22Rv1 (cell line): ENCODE results near the gene SLF2.

Source experiments
- H3K27ac ChIP-seq: fragments of 450-650 bp; 2 replicates; pipeline ENCODE4 v1.5.1; 2017
- ZFX ChIP-seq: fragments of 450-650 bp; IDR thresholded peaks from 2 replicates; pipeline ENCODE4 v1.6.1; 2017; ENCODE audit warnings: antibody characterized with exemption, borderline replicate concordance
- TF ChIP-seq, protein P1 (sequence below): fragments of 450-650 bp; IDR thresholded peaks from 2 replicates; pipeline ENCODE4 v1.5.1; 2017; ENCODE audit warnings: mild to moderate bottlenecking

Gene SLF2

DNA sequence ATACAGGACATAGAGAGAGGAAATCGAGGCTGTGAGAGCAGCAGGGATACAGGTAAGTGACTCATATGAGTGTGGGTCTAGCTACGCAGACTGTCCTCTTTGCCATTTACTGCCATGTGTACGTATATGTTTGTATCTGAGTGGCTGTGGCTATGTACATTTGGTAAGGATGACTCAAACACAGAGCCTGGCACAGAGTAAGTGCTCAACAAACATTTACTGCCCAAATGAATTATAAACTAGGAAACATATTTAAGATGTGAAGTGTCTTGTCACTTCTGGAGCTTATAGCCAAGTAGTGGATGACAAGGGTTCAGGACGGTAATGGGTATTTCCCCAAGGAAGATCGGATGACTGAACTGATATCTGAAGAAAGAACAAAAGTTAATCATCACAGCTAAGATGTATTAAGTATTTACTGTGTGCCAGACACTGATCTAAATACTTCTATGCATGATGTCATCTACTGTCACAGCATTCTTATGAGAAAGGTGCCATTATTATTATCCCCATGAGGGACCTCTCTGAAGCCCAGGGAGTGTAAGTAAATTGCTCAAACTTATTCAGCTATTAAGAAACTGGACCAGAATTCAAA is 68.5 kb downstream of the SLF2 start:
- no peak for TF ChIP-seq ZFX
- TF ChIP-seq, protein P1, sequence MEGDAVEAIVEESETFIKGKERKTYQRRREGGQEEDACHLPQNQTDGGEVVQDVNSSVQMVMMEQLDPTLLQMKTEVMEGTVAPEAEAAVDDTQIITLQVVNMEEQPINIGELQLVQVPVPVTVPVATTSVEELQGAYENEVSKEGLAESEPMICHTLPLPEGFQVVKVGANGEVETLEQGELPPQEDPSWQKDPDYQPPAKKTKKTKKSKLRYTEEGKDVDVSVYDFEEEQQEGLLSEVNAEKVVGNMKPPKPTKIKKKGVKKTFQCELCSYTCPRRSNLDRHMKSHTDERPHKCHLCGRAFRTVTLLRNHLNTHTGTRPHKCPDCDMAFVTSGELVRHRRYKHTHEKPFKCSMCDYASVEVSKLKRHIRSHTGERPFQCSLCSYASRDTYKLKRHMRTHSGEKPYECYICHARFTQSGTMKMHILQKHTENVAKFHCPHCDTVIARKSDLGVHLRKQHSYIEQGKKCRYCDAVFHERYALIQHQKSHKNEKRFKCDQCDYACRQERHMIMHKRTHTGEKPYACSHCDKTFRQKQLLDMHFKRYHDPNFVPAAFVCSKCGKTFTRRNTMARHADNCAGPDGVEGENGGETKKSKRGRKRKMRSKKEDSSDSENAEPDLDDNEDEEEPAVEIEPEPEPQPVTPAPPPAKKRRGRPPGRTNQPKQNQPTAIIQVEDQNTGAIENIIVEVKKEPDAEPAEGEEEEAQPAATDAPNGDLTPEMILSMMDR, result no peak

DNA sequence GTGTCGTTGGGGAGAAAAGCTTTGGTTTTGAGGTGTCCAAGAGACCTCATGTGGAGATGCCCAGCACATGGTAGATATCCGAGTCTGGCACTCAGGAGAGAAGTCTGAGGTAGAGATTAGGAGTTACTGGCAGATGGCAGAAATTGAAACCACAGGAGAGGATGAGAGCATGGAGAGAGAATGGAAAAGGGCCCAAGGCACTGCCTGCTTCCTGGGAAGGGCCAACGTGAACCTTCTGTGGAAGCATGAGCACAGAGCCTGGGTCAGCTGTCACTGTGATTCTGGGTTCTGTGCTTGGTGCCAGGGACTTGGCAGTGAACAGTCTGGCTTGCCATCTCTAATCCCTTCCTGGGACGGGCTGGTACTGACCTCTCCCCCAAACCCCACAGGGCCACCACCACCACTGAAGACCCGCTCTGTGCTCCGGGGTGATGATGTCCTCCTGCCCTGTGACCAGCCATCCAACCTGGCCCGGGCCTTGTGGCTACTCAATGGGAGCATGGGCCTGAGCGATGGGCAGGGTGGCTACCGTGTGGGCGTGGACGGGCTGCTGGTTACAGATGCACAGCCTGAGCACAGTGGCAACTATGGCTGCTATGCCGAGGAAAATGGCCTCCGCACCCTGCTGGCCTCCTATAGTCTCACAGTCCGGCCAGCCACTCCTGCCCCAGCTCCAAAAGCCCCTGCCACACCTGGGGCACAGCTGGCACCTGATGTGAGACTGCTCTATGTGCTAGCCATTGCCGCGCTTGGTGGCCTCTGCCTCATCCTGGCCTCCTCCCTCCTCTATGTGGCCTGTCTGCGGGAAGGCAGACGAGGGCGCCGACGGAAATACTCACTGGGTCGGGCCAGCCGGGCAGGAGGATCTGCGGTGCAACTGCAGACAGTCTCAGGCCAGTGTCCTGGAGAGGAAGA is 70.4 kb downstream of the SLF2 start:
- TF ChIP-seq, protein P1, result no peak
- no peak for TF ChIP-seq ZFX
- no peak overlapping the region for H3K27ac ChIP-seq

More for the DNA sequence above, 68.5 kb downstream of the SLF2 start:
- H3K27ac ChIP-seq, result no peak overlapping the region

DNA sequence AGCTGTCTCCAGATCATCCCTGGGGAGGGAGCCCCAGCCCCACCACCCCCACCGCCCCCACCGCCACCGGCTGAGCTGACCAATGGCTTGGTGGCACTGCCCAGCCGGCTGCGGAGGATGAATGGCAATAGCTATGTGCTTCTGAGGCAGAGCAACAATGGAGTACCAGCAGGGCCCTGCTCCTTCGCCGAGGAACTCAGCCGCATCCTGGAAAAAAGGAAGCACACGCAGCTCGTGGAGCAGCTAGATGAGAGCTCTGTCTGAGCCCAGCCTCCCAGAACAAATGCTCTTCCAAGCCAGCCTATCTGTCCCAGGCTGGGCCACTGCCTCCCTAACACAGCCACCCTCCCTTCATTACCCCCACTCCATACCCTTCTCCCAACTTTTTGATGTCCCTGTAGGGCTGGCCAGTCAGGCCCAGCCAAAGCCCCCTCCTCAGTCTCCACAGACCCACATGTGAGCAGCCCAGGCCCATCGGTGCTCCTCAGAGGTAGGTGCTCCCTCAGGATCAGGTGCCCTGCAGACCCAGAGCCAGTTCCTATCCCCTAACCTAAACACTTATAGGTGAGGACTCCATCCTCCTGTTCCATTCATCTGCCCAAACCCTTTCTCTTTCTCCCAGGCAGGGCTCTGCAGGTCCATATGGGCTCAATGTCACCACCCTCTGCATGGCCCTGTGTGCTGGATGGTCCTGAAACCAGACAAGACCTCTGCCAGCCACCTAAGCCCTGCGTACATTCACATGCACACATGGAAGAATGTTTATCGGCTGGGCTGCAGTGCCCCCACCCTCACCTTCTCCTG is 71.3 kb downstream of the SLF2 start:
- H3K27ac ChIP-seq, result no peak overlapping the region
- no peak for TF ChIP-seq ZFX
- TF ChIP-seq, protein P1, result no peak

DNA sequence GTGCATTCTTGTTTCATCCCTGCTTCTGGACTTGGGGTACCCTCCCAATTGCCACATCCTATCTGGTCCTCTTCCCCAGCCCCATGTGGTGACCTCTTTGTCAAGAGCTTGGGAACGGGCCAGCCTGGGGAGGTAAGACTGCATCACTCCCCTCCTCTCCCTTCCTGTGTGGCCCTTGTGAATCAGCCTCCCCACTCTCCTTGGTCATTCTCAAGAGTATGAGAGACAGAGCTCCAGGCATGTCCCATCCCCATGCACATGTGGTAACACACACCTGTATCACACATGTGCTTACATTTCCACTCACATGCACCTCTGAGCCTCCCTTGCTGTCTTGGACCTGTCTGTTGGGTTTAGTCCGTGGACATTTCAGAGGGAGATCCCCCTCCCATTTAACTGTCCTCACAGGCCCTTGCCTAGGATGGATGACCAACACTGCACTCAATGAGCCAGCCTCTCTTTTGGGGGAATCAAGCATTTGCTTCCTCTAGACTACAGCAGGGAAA is 72.0 kb downstream of the SLF2 start:
- no peak overlapping the region for H3K27ac ChIP-seq
- TF ChIP-seq ZFX, result no peak
- TF ChIP-seq, protein P1, result no peak

DNA sequence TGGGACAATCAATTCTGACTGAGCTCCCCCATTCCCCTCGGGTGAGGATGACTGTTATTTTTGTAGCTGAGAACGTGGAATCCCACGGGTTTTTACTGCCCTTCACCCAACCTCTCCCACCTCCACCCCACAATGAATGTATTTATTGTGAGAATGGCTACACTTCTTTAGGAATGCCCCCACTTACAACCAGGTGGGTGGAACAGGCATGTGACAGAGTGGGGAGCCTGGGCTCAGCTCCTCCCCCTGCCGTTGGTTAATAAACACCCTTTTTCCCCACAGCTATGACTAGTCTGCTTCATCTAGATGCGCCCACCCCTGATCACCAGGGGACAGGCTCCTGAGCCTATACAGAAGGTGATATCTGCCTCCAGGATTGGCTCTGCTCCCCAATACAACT is 72.6 kb downstream of the SLF2 start:
- peak overlapping the region; percentile 92; the same call in 1 of the 2 replicates for H3K27ac ChIP-seq
- TF ChIP-seq ZFX, result no peak
- TF ChIP-seq, protein P1, result no peak

DNA sequence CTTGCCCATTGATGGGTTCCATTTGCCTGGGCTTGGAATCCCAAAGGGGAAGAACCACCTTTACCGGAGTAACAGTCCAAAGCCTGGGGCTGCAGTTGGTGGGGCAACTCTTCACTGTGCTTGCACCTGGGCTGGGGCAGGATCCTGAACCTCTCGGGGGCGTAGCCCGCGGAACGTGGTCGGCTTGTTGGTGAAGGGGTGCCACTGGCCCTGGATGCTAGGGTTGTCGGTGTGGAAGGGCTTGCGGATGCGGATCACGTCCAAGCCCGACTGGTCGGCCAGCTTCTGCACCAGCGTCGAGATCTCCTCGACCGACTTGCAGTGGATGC is 73.8 kb downstream of the SLF2 start:
- H3K27ac ChIP-seq, result peak overlapping the region; percentile 92
- TF ChIP-seq, protein P1, result no peak
- no peak for TF ChIP-seq ZFX
